ENCODE results near the gene SLIT3.

Gene SLIT3

GRCh38 chr5:168848569-168848968, 452.4 kb downstream of the SLIT3 start:
- no peak for DNase-seq
- H3K27me3 ChIP-seq, result no peaks in the 10 kb centered on the region
- TF ChIP-seq CTCF (IDR thresholded peaks at IDR 0.05; ENCODE audit: low read depth, low read length), result no peak
- H3K9me3 ChIP-seq, result no peaks in the 10 kb centered on the region
- H3K4me1 ChIP-seq, result peaks cover 47% of the 10 kb centered on the region
- H3K36me3 ChIP-seq, result peaks cover 6% of the 10 kb centered on the region
- no peak overlapping the region for H3K4me3 ChIP-seq (ENCODE audit: low read depth, low read length)

- Histone ChIP-seq H3K4me3 (ENCODE audit: low read depth, low read length) (no peak overlapping the region), H3K36me3 (peaks cover 16% of the 10 kb centered on the region), H3K4me1 (peaks cover 47% of the 10 kb centered on the region), H3K9me3 (no peaks in the 10 kb centered on the region), H3K27me3 (no peaks in the 10 kb centered on the region)
- TF ChIP-seq CTCF (IDR thresholded peaks at IDR 0.05; ENCODE audit: low read depth, low read length), result no peak
- DNase-seq, result no peak
Measured at GRCh38 chr5:168847511-168848073, 453.3 kb downstream of the SLIT3 start.

GRCh38 chr5:168844922-168845296, 456.0 kb downstream of the SLIT3 start:
- no peak for TF ChIP-seq CTCF (IDR thresholded peaks at IDR 0.05; ENCODE audit: low read depth, low read length)
- DNase-seq, result peak; percentile 86

GRCh38 chr5:168844016-168844921, 456.7 kb downstream of the SLIT3 start:
- Histone ChIP-seq H3K4me1 (peaks cover 36% of the 10 kb centered on the region), H3K4me3 (ENCODE audit: low read depth, low read length) (peak overlapping the region; percentile 98), H3K9me3 (no peaks in the 10 kb centered on the region), H3K27me3 (no peaks in the 10 kb centered on the region), H3K36me3 (peaks cover 48% of the 10 kb centered on the region)
- DNase-seq, result peak; percentile 88
- no peak for TF ChIP-seq CTCF (IDR thresholded peaks at IDR 0.05; ENCODE audit: low read depth, low read length)

More at GRCh38 chr5:168844922-168845296, 456.0 kb downstream of the SLIT3 start:
- no peaks in the 10 kb centered on the region for H3K27me3 ChIP-seq
- H3K4me3 ChIP-seq (ENCODE audit: low read depth, low read length), result peak overlapping the region; percentile 98
- H3K9me3 ChIP-seq, result no peaks in the 10 kb centered on the region
- peaks cover 37% of the 10 kb centered on the region for H3K4me1 ChIP-seq
- peaks cover 43% of the 10 kb centered on the region for H3K36me3 ChIP-seq

GRCh38 chr5:168843277-168844015, 457.5 kb downstream of the SLIT3 start:
- Histone ChIP-seq H3K4me3 (ENCODE audit: low read depth, low read length) (peak overlapping the region; percentile 98), H3K36me3 (peaks cover 57% of the 10 kb centered on the region), H3K4me1 (peaks cover 35% of the 10 kb centered on the region), H3K9me3 (no peaks in the 10 kb centered on the region), H3K27me3 (no peaks in the 10 kb centered on the region)
- TF ChIP-seq CTCF (IDR thresholded peaks at IDR 0.05; ENCODE audit: low read depth, low read length), result no peak
- no peak for DNase-seq

All from BE2C (cell line).